Measurements from ENCODE around the gene CHAC1. TPM values are rescaled to one million over a fixed set of nuclear protein-coding genes. Genes with fewer than 3 reads are reported as not detected.

The CHAC1 gene
- total and polyA plus RNA-seq, 5 experiments from 2014 or later = 8.9 to 9.2 TPM; not detected in 3

Other genes starting within 250 kb of the CHAC1 start
- 10 to 100 TPM; 18.2 to 19.1 TPM for gene RMDN3, start 198.2 kb upstream of the CHAC1 start, total RNA-seq
- 10 to 100 TPM; 13.4 to 19.4 (median 16.8) TPM for gene RMDN3, start 198.2 kb upstream of the CHAC1 start, polyA plus RNA-seq
- 10 to 100 TPM; 17.8 to 19.4 TPM for gene GCHFR, start 189.4 kb upstream of the CHAC1 start, total RNA-seq
- 10 to 100 TPM; 46.5 to 53.9 (median 50.6) TPM for gene GCHFR, start 189.4 kb upstream of the CHAC1 start, polyA plus RNA-seq
- 1 to 10 TPM; 2.0 to 2.2 TPM for gene C15orf62, start 183.5 kb upstream of the CHAC1 start, total RNA-seq
- under 1 TPM in 1 of 3 donors, not detected in 2; 0.40 TPM for gene C15orf62, start 183.5 kb upstream of the CHAC1 start, polyA plus RNA-seq
- gene ZFYVE19, start 146.4 kb upstream of the CHAC1 start, total RNA-seq = 10 to 100 TPM; 28.9 to 33.8 TPM
- gene ZFYVE19, start 146.4 kb upstream of the CHAC1 start, polyA plus RNA-seq = 10 to 100 TPM; 13.2 to 15.5 (median 13.8) TPM
- 10 to 100 TPM; 37.6 to 38.4 TPM for gene DNAJC17, start 146.0 kb upstream of the CHAC1 start, total RNA-seq
- 10 to 100 TPM; 17.5 to 37.5 (median 31.3) TPM for gene DNAJC17, start 146.0 kb upstream of the CHAC1 start, polyA plus RNA-seq
- not detected for gene PPP1R14D, start 124.8 kb upstream of the CHAC1 start, total RNA-seq
- not detected for gene PPP1R14D, start 124.8 kb upstream of the CHAC1 start, polyA plus RNA-seq
- gene SPINT1, start 109.4 kb upstream of the CHAC1 start, total RNA-seq = under 1 TPM; 0.42 to 0.80 TPM
- gene SPINT1, start 109.4 kb upstream of the CHAC1 start, polyA plus RNA-seq = under 1 TPM in 2 of 3 donors, not detected in 1; 0.11 to 0.16 TPM
- not detected for gene RHOV, start 79.2 kb upstream of the CHAC1 start, total RNA-seq
- gene RHOV, start 79.2 kb upstream of the CHAC1 start, polyA plus RNA-seq = not detected
- 10 to 100 TPM; 20.4 to 20.7 TPM for gene VPS18, start 59.0 kb upstream of the CHAC1 start, total RNA-seq
- gene VPS18, start 59.0 kb upstream of the CHAC1 start, polyA plus RNA-seq = 10 to 100 TPM; 11.1 to 19.2 (median 15.0) TPM
- gene DLL4, start 24.1 kb upstream of the CHAC1 start, total RNA-seq = under 1 TPM in 1 of 2 experiments, not detected in 1; 0.16 TPM
- not detected for gene DLL4, start 24.1 kb upstream of the CHAC1 start, polyA plus RNA-seq
- 10 to 100 TPM; 34.3 to 38.2 TPM for gene INO80, start 162.8 kb downstream of the CHAC1 start, total RNA-seq
- 1 to 10 TPM; 2.2 to 8.0 (median 4.5) TPM for gene INO80, start 162.8 kb downstream of the CHAC1 start, polyA plus RNA-seq

All from naive thymus-derived CD8-positive, alpha-beta T cell (primary cell).